ENCODE results near the gene KIF12.
"Not testable (repeated sequence)": the region's sequence is repeated elsewhere in the genome, so short reads cannot be mapped to it uniquely, and the experiment has no call there.

The KIF12 gene

GRCh38 chr9:114082763-114083412, 16.2 kb downstream of the KIF12 start:
- not testable (repeated sequence) for DNase-seq

- DNase-seq = peak; percentile 82
These were observed 16.9 kb downstream of the KIF12 start for GRCh38 chr9:114082017-114082762.

GRCh38 chr9:114081441-114082016, 17.6 kb downstream of the KIF12 start:
- no peak for DNase-seq

GRCh38 chr9:114080773-114081440, 18.2 kb downstream of the KIF12 start:
- no peak for DNase-seq

- no peak for DNase-seq
These were observed 18.8 kb downstream of the KIF12 start for GRCh38 chr9:114080195-114080772.

GRCh38 chr9:114078781-114079156, 20.3 kb downstream of the KIF12 start:
- DNase-seq = no peak

- no peak for DNase-seq
These were observed 20.9 kb downstream of the KIF12 start, which contains the start of gene AMBP for GRCh38 chr9:114078021-114078780. Gene AMBP, minus strand, starts transcription at chr9:114078300. Its CDS starts 91 bp downstream, at chr9:114078209.

- no peak for DNase-seq
These were observed 21.8 kb downstream of the KIF12 start for GRCh38 chr9:114077162-114077837.

GRCh38 chr9:114076237-114077161, 22.6 kb downstream of the KIF12 start:
- no peak for DNase-seq

GRCh38 chr9:114075602-114076001, 23.5 kb downstream of the KIF12 start:
- DNase-seq = no peak

GRCh38 chr9:114072184-114073140, 26.6 kb downstream of the KIF12 start:
- DNase-seq = no peak

- no peak for DNase-seq
These were observed 27.8 kb downstream of the KIF12 start for GRCh38 chr9:114071197-114071795.

- DNase-seq = no peak
These were observed 28.6 kb downstream of the KIF12 start for GRCh38 chr9:114070188-114071103.

- no peak for DNase-seq
These were observed 29.5 kb downstream of the KIF12 start for GRCh38 chr9:114069476-114070187.

- no peak for DNase-seq
These were observed 33.8 kb downstream of the KIF12 start for GRCh38 chr9:114065304-114065703.

GRCh38 chr9:114061830-114062474, 37.1 kb downstream of the KIF12 start:
- DNase-seq = no peak

GRCh38 chr9:114061292-114061691, 37.8 kb downstream of the KIF12 start:
- DNase-seq = no peak

Data from CD4-positive, alpha-beta T cell treated with Interleukin-6 for 4 hours (primary cell).